CD4-positive, alpha-beta T cell treated with Interleukin-15 for 1 hour (primary cell): Measurements from ENCODE around the gene SPECC1.
A peak's percentile ranks its signal among the peaks of the same experiment; 100 is the strongest.
"Not testable (repeated sequence)": the region's sequence is repeated elsewhere in the genome, so short reads cannot be mapped to it uniquely, and the experiment has no call there.

ENCODE experiments used
- DNase-seq: peaks from one replicate; pipeline ENCODE4 v3.0.0-alpha.2; 2020

SPECC1 gene

GRCh38 chr17:20073055-20073979 lies 64.2 kb downstream of the SPECC1 start:
- peak; percentile 38 for DNase-seq

DNA sequence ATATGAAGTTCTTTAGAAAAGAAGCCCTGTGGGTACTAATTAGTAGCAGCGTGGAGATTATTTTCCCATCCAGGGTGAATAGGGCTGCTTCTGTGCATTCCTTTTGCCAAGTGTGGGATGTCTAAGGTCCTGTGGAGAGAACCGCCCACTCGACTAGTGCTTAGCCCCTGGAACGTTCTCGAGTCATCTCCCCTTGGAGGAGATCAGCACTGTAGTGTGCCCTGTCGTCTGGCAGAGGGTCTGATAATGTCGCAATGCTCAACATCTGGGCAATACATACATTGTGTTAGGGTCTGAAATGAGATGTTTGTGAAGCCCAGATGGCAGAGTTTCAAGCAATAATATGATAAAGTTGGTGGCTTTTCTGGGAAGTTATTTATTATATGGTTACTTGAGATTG lies 64.8 kb downstream of the SPECC1 start:
- DNase-seq: no peak

DNA sequence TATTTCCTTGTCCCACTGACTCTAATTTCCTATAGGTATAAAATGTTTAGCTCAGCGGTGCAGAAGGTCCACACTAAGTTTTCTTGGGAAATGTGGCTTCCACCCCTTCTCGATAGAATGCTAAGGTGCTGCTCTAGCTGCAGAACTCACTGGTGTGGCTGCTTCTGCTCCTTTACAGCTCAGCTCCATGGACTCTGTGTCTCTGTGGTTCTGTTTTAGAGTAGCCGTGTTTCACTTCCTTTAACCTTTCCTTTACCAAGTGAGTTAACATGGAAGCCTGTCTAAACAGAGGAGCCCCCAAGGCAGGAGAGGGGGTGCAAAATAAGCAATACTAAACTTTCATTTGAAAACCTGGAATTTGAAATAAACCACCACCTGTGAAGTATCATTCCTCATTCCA lies 65.3 kb downstream of the SPECC1 start:
- no peak for DNase-seq

GRCh38 chr17:20076137-20076536 lies 67.0 kb downstream of the SPECC1 start:
- not testable (repeated sequence) for DNase-seq

- DNase-seq: no peak
Observed at GRCh38 chr17:20077978-20078685, 69.0 kb downstream of the SPECC1 start.

GRCh38 chr17:20080513-20080912 lies 71.4 kb downstream of the SPECC1 start:
- no peak for DNase-seq

GRCh38 chr17:20083156-20083859 lies 74.1 kb downstream of the SPECC1 start:
- no peak for DNase-seq

DNA sequence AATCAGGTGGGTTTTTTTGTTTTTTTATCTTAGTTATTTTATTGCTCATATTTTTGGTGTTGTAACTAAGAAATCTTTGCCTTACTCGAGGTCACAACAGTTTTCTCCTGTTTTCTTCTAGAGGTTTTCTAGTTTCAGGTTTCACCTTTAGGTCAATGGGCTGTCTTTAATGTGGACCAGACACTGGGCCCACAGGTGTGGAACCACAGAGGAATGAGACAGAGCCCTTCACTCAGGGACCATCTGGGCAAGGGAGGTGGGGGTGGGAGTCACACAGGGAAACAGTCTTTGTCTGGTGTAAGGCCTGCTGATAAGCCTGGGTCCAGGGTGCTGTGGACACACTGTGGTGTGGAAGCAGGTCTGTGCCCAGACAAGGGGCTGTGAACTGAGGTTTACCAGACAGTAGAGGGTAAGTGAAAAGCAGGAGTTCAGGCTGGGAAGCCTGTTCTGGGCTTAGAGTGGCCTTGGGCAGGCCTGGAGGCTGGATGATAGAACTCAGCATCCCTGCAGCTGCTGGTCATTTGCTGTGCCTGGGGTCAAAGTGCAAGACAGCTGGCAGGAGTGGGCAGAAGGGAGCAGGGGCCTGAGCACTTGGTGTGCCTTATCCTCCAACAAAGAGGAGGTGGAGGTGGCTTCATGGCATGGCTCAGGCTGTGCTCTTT lies 75.6 kb downstream of the SPECC1 start:
- DNase-seq: no peak

- no peak for DNase-seq
Observed at GRCh38 chr17:20085283-20085845, 76.2 kb downstream of the SPECC1 start.

GRCh38 chr17:20086416-20087076 lies 77.4 kb downstream of the SPECC1 start:
- DNase-seq: no peak

DNA sequence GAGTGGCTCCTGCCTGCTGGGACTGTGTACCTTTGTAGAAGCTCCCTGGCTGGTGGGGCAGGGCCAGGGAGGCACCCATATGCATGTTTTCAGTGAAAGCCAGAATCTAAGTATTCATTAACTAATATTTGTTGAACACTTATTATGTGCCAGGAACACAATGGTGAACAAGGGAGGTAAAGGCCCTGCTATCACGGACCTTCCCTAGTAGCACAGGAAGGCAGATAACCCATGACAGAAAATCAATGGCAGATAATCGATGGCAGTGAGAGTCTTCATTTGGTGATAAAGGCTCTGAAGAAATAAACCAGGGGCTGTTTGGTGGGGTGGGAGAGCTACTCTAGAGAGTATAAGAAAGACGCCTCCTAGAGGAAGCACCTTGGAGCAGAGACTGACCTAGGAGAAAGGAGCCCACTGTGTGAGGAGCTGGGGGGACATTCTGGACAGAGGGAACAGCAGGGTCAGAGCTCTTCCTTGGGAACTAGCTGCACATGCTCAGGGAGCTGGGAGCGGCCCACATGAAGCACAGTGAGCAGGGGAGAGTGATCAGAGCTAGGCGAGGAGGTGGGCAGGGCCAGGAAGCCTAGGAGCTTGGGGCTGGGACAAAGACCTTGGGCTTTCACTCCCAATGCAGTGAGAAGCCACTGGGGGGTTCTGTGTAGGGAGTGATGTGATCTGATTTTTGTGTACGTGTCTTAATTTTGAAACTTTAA lies 78.5 kb downstream of the SPECC1 start:
- DNase-seq: no peak

DNA sequence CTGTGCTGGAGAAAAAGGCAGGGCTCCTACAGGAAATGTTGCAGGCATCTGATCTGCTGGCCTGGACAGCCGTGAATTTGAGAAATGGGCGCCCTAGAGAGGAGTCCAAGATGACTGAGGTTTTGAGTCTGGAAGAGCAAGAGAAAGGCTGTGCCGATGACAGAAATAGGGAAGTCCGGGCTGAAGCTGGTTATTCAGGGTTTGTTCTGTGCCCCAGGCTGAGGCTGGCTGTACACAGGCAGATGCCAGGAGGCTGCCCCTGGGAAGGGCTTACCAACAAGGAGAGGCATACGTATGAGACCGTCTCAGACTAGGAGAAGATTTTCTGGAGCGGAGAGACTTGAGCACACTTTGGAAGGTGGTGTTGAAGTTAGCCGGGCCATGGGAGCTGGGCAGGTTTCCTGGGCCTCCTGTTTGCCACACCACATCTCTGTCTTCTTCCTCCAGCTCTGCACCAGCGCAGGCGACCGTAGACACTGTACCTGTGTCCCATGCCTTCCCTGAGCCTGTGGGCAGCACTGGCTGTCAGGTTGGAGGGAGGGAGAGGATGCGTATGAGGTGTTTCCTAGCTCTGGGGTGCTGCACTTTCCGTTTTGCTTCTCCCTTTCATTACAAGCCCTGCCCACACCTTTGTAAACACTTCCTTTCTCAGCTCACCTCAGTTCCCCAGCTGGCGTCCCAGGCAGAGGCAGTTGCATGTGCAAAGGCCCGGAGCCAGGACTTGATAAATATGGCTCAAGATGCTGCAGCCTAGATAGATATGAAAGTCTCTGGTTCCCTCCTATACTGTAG lies 80.8 kb downstream of the SPECC1 start:
- DNase-seq: no peak

- no peak for DNase-seq
Observed at GRCh38 chr17:20091174-20092029, 82.2 kb downstream of the SPECC1 start.

GRCh38 chr17:20092261-20092867 lies 83.2 kb downstream of the SPECC1 start:
- no peak for DNase-seq

- DNase-seq: no peak
Observed at GRCh38 chr17:20092973-20093626, 83.9 kb downstream of the SPECC1 start.

- no peak for DNase-seq
Observed at GRCh38 chr17:20094777-20095176, 85.6 kb downstream of the SPECC1 start.

DNA sequence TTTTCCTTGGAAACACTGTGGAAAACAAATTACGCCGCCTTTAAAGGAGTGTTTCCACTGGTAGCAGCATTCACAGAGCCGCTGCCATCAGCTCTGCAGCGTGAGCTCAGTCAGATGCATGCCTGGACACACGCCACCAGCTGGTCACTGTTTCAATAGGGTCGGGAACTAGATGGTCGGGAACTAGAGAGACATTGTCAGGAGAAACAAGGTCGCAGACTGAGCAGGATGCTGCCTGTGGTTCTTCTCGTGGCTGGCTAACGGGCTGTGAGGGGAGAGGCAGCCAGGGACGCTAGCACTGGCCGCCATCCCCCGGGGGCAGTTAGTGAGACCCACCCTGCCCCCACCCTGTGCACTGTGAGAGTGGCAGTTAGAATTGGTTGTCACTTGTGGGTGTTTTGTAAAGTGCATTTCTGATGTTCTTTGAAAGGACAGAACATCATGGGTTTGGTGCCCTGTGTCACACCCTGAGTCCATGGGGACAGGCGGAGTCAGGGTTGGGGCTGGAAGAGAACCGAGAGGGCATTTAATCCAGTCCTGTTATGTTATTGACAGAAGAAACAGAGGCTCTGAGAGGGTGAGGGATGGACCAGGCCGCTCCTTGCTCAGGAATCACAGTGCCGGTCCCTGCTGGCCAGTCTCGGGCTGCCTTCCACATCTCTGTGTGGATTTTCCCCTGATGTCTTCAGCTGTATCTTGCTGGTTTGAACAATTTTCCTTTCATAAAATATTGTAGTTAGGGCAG lies 86.3 kb downstream of the SPECC1 start:
- DNase-seq: no peak

DNA sequence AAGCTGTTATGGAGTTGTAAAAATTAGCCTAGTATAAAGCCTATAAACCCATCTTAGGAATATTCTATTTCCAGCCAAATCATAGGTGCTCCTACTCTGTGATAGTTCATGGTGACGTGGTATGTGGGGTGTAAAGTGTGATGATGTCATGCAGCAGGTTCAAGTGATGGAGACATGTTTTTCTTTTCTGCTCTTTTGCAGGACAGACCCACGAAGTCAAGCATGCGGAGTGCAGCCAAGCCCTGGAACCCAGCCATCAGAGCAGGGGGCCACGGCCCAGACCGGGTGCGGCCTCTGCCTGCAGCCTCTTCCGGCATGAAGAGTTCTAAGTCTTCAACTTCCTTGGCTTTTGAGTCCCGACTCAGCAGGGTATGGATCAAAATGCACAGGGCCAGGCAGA lies 87.3 kb downstream of the SPECC1 start:
- DNase-seq: no peak
